ENCODE data around the gene KRT86. TPM values are rescaled to one million over a fixed set of nuclear protein-coding genes. Genes with fewer than 3 reads are reported as not detected.

The KRT86 gene
- total RNA-seq, 1 donor from 2014 or later, result 1.1 TPM

DNA sequence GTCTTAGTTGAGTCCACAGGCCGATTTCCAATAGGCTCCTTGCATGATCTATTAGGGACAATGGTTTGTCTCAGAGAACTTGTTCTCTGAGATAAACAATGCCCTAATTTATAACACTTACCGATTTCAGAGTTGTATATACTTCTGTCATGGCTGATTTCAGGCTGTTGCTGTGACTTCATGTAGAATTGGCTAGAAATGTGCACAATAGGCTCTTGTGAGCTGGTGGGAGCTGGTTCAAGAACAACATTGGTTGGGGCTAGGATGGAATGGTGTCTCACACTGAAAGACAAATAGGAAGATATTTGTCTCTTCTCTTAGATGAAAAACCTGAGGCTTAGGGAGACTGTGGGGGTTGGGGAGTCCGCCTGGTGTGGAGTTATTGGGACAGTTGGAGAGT is 6.7 kb upstream of the KRT86 start:
- intact Hi-C loops (cut with DNase I), result no loop called here
- DNase-seq (no peak), ATAC-seq (no peak)
- no peak overlapping the region for H3K27ac ChIP-seq
- H3K9me3 ChIP-seq, result no peaks in the 10 kb centered on the region
- peaks cover 9% of the 10 kb centered on the region for H3K27me3 ChIP-seq
- no peaks in the 10 kb centered on the region for H3K36me3 ChIP-seq
- no peak overlapping the region for H3K4me3 ChIP-seq
- TF ChIP-seq, protein P1, sequence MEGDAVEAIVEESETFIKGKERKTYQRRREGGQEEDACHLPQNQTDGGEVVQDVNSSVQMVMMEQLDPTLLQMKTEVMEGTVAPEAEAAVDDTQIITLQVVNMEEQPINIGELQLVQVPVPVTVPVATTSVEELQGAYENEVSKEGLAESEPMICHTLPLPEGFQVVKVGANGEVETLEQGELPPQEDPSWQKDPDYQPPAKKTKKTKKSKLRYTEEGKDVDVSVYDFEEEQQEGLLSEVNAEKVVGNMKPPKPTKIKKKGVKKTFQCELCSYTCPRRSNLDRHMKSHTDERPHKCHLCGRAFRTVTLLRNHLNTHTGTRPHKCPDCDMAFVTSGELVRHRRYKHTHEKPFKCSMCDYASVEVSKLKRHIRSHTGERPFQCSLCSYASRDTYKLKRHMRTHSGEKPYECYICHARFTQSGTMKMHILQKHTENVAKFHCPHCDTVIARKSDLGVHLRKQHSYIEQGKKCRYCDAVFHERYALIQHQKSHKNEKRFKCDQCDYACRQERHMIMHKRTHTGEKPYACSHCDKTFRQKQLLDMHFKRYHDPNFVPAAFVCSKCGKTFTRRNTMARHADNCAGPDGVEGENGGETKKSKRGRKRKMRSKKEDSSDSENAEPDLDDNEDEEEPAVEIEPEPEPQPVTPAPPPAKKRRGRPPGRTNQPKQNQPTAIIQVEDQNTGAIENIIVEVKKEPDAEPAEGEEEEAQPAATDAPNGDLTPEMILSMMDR (IDR thresholded peaks at IDR 0.05), result no peak
- H3K4me1 ChIP-seq, result no peaks in the 10 kb centered on the region

- TF ChIP-seq, protein P1 (IDR thresholded peaks at IDR 0.05), result no peak
- ATAC-seq (no peak), DNase-seq (no peak)
- Histone ChIP-seq H3K27me3 (peaks cover 9% of the 10 kb centered on the region), H3K36me3 (no peaks in the 10 kb centered on the region), H3K27ac (no peak overlapping the region), H3K4me3 (no peak overlapping the region), H3K9me3 (no peaks in the 10 kb centered on the region), H3K4me1 (no peaks in the 10 kb centered on the region)
- intact Hi-C loops (cut with DNase I), result no loop called here
These were observed 6.2 kb upstream of the KRT86 start for GRCh38 chr12:52268212-52268611.

GRCh38 chr12:52270541-52271070 is 3.8 kb upstream of the KRT86 start:
- H3K4me1 ChIP-seq, result no peaks in the 10 kb centered on the region
- TF ChIP-seq, protein P1 (IDR thresholded peaks at IDR 0.05), result no peak
- intact Hi-C loops (cut with DNase I), result no loop called here
- DNase-seq (no peak), ATAC-seq (no peak)
- H3K27ac ChIP-seq, result no peak overlapping the region
- peaks cover 9% of the 10 kb centered on the region for H3K27me3 ChIP-seq
- H3K4me3 ChIP-seq, result no peak overlapping the region
- no peaks in the 10 kb centered on the region for H3K36me3 ChIP-seq
- H3K9me3 ChIP-seq, result no peaks in the 10 kb centered on the region

- H3K4me1 ChIP-seq, result no peaks in the 10 kb centered on the region
- no peaks in the 10 kb centered on the region for H3K36me3 ChIP-seq
- H3K4me3 ChIP-seq, result no peak overlapping the region
- DNase-seq, result no peak
- ATAC-seq, result no peak
- peaks cover 9% of the 10 kb centered on the region for H3K27me3 ChIP-seq
- no peak overlapping the region for H3K27ac ChIP-seq
- intact Hi-C loops (cut with DNase I), result no loop called here
- H3K9me3 ChIP-seq, result no peaks in the 10 kb centered on the region
- TF ChIP-seq, protein P1 (IDR thresholded peaks at IDR 0.05), result no peak
These were observed 3.3 kb upstream of the KRT86 start for GRCh38 chr12:52271158-52271557.

- ATAC-seq (no peak), DNase-seq (no peak)
- H3K27me3 ChIP-seq, result peaks cover 4% of the 10 kb centered on the region
- intact Hi-C loops (cut with DNase I), result no loop called here
- no peak overlapping the region for H3K27ac ChIP-seq
- H3K36me3 ChIP-seq, result no peaks in the 10 kb centered on the region
- no peak overlapping the region for H3K4me3 ChIP-seq
- peaks cover 22% of the 10 kb centered on the region for H3K4me1 ChIP-seq
- no peaks in the 10 kb centered on the region for H3K9me3 ChIP-seq
- TF ChIP-seq, protein P1 (IDR thresholded peaks at IDR 0.05), result no peak
These were observed 1.2 kb downstream of the KRT86 start for GRCh38 chr12:52275686-52276085.
